GM21619 (cell line): ENCODE data around the gene ORC6.

Source experiments
- ATAC-seq: cut with Tn5 transposase; IDR thresholded peaks from one replicate; pipeline ENCODE4 v1.9.1; 2021; ENCODE audit not compliant: unreplicated experiment

ORC6 gene

DNA sequence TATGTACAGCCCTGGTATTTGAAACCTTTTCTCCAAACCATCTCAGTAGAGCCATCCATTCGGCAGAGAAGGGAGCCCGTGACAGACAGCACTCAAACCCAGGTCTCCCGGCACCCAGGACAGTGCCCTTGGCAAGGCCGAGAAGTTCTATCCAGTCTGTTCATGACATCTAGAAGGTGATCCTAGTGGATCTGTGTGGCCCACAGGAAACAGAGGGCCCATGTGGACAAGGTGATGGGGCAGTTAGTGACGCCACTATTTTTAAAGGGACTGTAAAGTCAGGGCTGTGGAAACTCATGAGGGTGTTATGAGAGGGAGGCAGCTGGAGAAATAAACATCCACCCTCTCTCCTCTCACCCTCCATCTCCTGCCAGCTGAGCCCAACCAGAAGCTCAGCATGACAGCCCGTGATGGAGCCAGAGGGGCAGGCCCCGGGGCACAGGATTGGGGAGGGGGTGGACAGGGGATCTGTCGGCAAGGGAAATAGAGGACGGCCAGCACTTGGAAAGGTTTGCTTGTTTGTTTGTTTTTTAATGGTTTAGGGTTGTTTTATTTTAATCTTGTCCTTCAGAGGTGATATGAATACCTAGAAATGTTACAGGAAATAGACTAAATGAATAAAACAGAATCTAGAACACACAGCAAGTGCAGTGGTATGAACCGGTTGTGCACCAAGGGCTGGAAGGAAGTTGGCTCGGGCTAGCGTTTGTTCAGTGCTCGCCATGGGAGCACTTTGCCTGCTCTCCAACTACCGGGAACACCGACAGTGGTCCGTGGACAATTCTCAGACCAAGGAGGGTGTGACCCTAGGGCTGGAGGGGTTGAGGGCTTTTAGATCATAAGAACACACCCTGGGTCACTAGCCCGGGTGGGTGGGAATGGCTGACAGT, 41.6 kb downstream of the ORC6 start:
- ATAC-seq = no peak

DNA sequence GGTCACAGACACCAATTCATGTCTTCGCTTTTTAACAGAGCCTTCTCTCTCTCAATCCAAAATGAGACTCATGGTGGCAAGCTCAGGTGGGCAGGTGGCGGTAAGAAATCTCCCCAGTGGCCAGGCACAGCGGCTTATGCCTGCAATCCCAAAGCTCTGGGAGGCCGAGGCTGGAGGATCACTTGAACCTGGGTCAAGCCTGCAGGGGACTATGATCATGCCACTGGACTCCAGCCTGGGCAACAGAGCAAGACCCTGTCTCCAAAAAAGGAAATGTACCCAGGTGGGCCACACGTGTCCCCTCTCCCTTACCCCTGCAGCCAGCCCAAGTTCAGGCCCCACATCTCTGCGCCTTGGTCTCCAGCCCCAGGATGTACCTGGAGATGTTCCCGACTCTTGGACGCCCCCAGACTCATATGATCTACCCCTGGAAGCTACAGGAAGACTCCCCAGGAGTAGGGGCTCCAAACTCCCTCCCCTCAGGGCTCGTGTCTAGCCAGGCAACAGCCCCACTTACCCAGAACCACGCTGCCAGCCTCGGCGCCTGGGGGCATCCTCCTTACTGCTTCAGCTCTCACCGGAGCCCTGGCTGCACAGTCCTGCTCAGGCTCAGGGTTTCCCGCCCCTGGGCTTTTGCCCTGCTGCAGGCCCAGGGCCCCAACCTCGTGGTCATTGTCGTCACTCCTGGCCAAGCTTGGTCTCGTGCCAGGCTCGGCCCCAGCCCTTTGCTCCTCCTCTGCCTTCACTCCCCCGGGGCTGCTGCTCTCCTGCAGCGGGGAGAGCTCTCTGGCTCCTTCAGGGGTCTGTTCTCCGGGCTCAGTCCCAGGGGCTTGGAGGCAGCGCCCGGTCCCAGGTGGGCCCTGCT, 42.5 kb downstream of the ORC6 start:
- no peak for ATAC-seq

DNA sequence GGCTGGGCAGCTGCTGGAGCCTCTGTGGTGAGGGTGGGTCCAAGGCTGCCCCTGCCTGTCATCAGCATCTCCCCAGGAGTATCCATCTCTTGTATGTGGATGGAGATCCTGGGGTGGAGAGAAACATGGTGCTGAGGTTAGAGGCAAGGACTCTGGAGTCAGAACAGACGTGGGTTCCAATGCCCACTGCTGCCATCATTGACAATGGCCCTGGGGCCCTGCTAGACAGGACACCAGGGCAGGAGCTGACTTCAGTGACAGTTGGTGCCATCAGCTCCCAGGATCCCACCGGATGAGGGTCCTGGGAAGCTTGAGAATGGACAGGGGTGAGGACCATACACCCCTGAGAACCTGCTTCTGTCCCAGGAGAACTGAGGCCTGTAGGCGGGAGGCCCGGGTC, 43.1 kb downstream of the ORC6 start:
- ATAC-seq = no peak

DNA sequence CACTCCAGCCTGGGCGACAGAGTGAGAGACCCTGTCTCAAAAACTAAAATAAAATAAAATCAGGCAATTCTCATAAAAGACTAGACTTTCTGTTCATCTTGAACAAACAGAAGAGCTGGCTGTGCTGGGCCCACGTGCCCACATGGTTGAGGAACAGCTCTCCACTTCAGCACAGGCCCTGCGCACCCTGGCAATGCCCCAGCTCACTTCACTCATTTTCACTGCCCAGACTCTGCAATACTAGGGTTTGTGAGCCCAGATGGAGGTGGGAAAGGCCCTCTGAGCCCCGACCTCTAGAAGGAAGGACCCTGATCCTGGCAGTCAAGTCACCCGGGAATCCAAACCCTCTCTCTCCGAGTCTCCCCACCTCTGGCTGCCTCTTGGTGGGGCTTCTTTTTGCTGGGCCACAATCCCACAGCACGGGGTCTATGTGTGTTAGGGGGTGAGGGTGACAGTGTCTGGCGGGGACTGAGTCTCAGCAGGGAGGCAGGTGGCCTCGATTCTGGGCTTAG, 43.9 kb downstream of the ORC6 start:
- ATAC-seq = no peak

DNA sequence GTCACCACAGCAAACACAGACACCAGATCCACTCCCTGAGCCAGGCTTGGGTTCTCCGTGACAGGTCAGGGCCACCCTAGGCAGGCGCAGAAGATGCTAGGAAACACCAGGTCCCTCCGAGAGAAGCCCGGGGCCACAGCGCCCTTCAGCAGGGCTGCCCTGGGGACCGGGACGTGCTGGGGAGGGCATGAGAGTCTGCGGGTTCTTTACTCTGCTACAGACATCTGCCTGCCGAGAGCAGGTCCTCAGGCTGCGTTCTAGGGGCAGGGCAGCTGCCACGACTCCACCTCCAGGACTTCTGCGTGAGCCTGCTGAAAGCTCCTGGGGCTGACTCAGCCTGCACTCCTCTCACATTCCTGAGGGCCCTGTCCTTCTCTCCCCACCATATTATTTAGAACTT, 47.2 kb downstream of the ORC6 start:
- no peak for ATAC-seq

DNA sequence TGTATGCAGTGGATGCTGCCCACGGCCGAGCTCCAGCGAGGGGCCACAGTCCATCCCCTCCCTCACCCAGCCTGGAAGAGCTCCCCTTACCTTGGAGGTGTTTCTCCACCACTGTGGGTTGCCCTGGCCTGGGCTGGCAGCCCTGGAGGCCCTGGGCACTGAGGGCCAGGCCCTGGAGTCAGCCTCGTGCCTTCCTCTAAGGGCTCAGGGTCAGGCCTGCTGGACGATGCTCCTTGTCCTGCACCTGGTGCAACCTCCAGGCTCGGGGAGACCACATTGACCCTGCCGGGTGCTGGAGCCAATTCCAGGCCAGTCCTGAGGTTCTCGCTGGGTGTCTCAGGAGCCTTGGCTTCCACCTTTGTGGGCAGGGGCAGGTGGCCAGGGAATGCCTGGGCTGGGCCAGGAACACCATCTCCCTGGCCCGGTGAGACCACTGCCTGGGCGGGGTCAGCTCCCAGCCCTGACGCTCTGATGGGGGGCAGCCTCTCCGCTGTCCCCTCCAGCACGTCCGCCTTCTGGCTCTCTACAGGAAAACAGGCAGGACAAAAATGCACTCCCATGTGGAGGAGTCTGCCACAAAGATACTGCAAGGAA, 48.3 kb downstream of the ORC6 start:
- ATAC-seq = no peak

DNA sequence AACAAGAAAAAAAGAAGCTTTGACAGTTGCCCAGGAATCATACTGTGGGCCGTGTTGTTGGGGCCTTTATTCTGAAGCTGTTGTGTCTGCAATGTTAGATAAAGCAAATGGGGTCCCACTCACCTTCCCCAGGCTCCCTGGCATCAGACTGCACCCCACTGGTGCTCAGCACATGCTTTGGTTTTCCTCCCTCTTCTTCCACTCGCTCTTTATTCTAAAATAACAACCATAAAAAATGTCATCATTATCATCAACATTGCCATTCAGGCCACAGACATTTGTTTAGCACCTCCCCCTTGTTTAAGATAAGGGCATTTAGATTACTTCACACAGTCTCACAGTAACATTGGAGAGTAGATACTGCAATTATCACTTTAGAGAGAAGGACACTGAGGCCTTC, 50.5 kb downstream of the ORC6 start:
- no peak for ATAC-seq

DNA sequence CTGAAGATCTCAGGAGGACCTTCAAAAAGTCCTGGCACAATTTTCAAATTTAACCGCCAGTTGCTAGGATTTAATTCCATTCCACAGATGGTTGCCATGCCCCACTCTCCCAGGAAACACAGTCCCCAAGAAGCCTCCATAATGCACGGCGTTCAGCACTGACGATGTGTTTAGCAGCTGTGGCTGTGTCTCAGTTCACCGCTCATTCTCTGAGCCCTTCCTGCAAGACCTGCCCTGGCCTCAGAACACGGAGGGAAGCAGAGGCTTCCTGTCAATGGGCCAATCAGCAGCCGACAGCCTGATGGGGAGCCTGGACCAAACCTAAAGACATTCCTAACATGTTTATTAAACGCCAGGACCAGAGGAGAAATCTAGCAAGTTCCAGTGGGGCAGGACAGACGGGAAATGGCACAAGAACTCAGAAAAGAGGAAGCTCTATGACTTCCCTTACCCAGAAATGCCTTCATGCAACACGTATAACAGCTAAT, 53.8 kb downstream of the ORC6 start:
- ATAC-seq = peak; percentile 72

DNA sequence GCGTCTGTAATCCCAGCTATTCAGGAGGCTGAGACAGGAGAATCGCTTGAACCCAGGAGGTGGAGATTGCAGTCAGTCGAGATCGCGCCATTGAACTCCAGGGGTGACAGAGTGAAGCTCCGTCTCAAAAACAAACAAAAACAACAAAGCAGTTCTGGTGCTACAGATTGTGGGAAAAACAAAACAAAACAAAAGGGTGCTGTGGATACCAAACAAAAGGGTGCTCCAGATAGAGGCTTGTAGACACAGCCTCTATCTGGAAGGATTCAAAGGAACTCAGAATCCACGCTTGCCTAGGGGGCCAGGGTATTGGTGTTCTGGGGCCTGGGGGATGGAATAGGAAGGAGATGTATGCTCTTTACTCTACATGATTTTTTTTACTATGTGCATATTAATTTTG, 56.2 kb downstream of the ORC6 start:
- ATAC-seq = no peak

DNA sequence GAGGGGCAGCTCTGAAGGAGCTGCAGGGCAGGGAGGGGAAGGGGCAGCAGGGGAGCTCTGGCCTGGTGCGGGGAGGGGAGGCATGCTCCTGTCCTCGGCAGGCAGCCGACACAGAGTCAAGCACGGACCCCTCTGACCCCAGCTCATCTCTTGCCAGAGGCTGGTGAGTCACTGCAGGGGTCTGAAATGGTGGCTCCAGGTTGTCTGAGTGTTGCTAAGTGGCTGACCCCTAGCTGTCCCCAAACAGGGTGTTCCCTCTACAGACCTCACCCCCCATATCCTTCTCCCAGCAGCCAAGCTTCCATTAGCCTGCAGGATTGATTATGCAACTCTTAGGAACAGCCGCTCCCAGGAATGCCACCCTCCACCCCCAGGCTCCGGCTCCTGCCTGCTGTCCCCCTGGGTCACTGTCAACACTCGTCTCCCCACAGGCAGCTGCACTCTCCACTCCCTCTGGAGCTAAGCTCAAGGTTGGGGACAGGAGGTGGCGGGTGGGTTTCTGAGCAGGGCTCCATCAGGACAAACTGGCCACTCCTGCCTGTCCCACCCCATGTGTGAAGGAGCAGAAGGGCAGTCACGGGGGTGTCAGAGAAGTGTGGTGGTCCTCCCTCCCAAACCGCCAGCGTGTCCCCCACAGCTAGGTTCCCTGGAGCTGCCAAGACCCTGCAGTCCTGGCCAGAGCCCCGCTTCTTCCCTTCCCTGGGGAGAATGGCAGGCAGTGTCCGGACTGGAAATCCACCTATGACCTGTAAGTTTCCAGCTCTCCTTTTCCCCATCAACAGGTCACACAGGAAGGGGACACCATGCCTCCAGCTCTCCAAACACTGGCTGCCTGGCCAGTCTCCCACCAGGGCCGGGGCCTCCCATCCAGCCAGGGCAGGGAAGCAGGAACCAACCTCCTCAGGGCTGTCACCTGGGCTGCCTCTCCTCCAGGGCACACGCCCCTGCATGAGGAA, 57.6 kb downstream of the ORC6 start:
- ATAC-seq = no peak
